Testis (tissue), 3 donors: ENCODE measurements around the gene ZFR. TPM values are rescaled to one million over a fixed set of nuclear protein-coding genes. Genes with fewer than 3 reads are reported as not detected.

Experiments
- DNase-seq: peaks from one replicate; pipeline ENCODE4 v3.0.0-alpha.2; 2019
- H3K27ac ChIP-seq, 2 donors: fragments of 200-600 bp; sonication (generic); one replicate each; pipeline ENCODE4 v1.5.1; 2019
- H3K27me3 ChIP-seq: fragments of 200-600 bp; sonication (generic); one replicate; pipeline ENCODE4 v1.5.1; 2019
- H3K36me3 ChIP-seq: fragments of 200-600 bp; sonication (generic); one replicate; pipeline ENCODE4 v1.5.1; 2017; ENCODE audit warnings: low read depth; ENCODE audit errors: missing control alignments
- H3K4me1 ChIP-seq: fragments of 200-600 bp; sonication (generic); one replicate; pipeline ENCODE4 v1.5.1; 2019
- H3K4me3 ChIP-seq, 2 donors: fragments of 200-600 bp; sonication (generic); one replicate each; pipeline ENCODE4 v1.5.1; 2017 to 2019
- H3K9me3 ChIP-seq: fragments of 200-600 bp; sonication (generic); one replicate; pipeline ENCODE4 v1.5.1; 2017
- POLR2A ChIP-seq: fragments of 450-650 bp; IDR thresholded peaks from one replicate; pipeline ENCODE4 v1.6.1; 2017; ENCODE audit warnings: antibody characterized with exemption, mild to moderate bottlenecking, moderate library complexity
- WGBS, 2 donors: methylation state at CpG; one replicate each; pipeline ENCODE4 v1.1.5; 2018; 5-methylcytosine and 5-hydroxymethylcytosine counted together
- intact Hi-C: fragments of 100-400 bp; cut with DNase I; formaldehyde crosslinking; loops from one replicate; pipeline ENCODE4 v1.15.1; 2023; ENCODE audit warnings: low total_unique reads
- polyA plus RNA-seq: library from polyadenylated mRNA; stranded (reverse); fragments of 350-450 nt; fragmentation: Illumina TruSeq; extraction: RNeasy Lipid Tissue Mini Kit (QIAGEN cat#74804); gene quantifications from one replicate; pipeline ENCODE4 v1.2.3, GENCODE V29; 2014; ENCODE audit warnings: low read depth, low replicate concordance; ENCODE audit not compliant: insufficient read depth
- total RNA-seq, 2 donors: library from RNA; depleted of rRNA; stranded (reverse); fragments of >200 nt; gene quantifications; one replicate each; pipeline ENCODE4 v1.2.3, GENCODE V29; 2016
- TF ChIP-seq, protein P1 (sequence below), 3 experiments: fragments of 450-650 bp in 2 of 3; fragments of 200-600 bp in 1 of 3; sonication (generic) in 1 of 3; IDR thresholded peaks; one replicate each; pipeline ENCODE4 v1.5.1; 2016 to 2019; ENCODE audit warnings: antibody characterized with exemption in 3 of 3, mild to moderate bottlenecking in 2 of 3, moderate library complexity in 1 of 3

Gene ZFR
- total and polyA plus RNA-seq, 3 donors from 2014 or later: 77.1 to 112 (median 97.2) TPM

GRCh38 chr5:32461441-32462120 lies 17.0 kb upstream of the ZFR start:
- Histone ChIP-seq H3K27me3 (no peaks in the 10 kb centered on the region), H3K36me3 (no peaks in the 10 kb centered on the region), H3K9me3 (no peaks in the 10 kb centered on the region), H3K4me3 (no peak overlapping the region), H3K4me1 (no peaks in the 10 kb centered on the region), H3K27ac (no peak overlapping the region)
- no peak for DNase-seq
- intact Hi-C loops: no loop called here
- WGBS, 2 donors: 86 to 90% methylated on average over 6 of the region's 6 CpGs
- TF ChIP-seq, protein P1, sequence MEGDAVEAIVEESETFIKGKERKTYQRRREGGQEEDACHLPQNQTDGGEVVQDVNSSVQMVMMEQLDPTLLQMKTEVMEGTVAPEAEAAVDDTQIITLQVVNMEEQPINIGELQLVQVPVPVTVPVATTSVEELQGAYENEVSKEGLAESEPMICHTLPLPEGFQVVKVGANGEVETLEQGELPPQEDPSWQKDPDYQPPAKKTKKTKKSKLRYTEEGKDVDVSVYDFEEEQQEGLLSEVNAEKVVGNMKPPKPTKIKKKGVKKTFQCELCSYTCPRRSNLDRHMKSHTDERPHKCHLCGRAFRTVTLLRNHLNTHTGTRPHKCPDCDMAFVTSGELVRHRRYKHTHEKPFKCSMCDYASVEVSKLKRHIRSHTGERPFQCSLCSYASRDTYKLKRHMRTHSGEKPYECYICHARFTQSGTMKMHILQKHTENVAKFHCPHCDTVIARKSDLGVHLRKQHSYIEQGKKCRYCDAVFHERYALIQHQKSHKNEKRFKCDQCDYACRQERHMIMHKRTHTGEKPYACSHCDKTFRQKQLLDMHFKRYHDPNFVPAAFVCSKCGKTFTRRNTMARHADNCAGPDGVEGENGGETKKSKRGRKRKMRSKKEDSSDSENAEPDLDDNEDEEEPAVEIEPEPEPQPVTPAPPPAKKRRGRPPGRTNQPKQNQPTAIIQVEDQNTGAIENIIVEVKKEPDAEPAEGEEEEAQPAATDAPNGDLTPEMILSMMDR (IDR thresholded peaks at IDR 0.05): no peak
- TF ChIP-seq POLR2A: no peak

GRCh38 chr5:32460702-32461101 lies 16.2 kb upstream of the ZFR start:
- Histone ChIP-seq H3K4me3 (no peak overlapping the region), H3K9me3 (no peaks in the 10 kb centered on the region), H3K36me3 (no peaks in the 10 kb centered on the region), H3K27me3 (no peaks in the 10 kb centered on the region), H3K4me1 (no peaks in the 10 kb centered on the region), H3K27ac (no peak overlapping the region)
- no peak for DNase-seq
- TF ChIP-seq, protein P1 (IDR thresholded peaks at IDR 0.05): no peak
- no peak for TF ChIP-seq POLR2A
- intact Hi-C loops: no loop called here
- WGBS, 2 donors: 87 to 96% methylated on average over 2 of the region's 2 CpGs

GRCh38 chr5:32458880-32459495 lies 14.4 kb upstream of the ZFR start:
- intact Hi-C loops: no loop called here
- 80 to 93% methylated on average over 3 to 4 of the region's 5 CpGs for WGBS, 2 donors
- Histone ChIP-seq H3K27me3 (no peaks in the 10 kb centered on the region), H3K36me3 (no peaks in the 10 kb centered on the region), H3K9me3 (no peaks in the 10 kb centered on the region), H3K4me3 (no peak overlapping the region), H3K27ac (no peak overlapping the region), H3K4me1 (no peaks in the 10 kb centered on the region)
- no peak for TF ChIP-seq POLR2A
- TF ChIP-seq, protein P1 (IDR thresholded peaks at IDR 0.05): no peak
- DNase-seq: no peak

DNA sequence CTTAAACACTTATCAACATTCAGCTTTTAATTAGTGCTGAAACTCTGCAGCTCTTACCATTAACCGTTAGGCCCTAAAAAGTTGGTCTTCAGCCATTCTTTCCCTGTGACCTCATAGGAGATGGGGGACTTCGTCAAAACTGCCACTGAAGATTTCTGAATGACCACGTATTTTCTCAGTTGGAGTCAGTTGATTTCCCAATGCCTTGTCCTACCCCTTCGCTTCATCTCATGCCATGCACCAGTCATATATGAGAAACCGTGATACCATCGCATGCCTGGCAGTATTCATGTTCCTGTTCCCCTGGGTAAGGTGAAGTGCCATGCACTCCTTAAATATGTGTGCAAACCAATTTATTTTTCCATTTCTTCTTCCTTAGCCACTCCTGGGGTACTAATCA lies 10.8 kb upstream of the ZFR start:
- Histone ChIP-seq H3K4me1 (no peaks in the 10 kb centered on the region), H3K27me3 (no peaks in the 10 kb centered on the region), H3K9me3 (no peaks in the 10 kb centered on the region), H3K36me3 (no peaks in the 10 kb centered on the region), H3K4me3 (no peak overlapping the region), H3K27ac (no peak overlapping the region)
- no peak for TF ChIP-seq POLR2A
- TF ChIP-seq, protein P1 (IDR thresholded peaks at IDR 0.05): no peak
- intact Hi-C loops: no loop called here
- DNase-seq: no peak
- WGBS, 2 donors: 94% methylated on average over 6 of the region's 6 CpGs

- Histone ChIP-seq H3K9me3 (no peaks in the 10 kb centered on the region), H3K36me3 (no peaks in the 10 kb centered on the region), H3K27ac (no peak overlapping the region), H3K27me3 (no peaks in the 10 kb centered on the region), H3K4me1 (no peaks in the 10 kb centered on the region), H3K4me3 (no peak overlapping the region)
- 89 to 99% methylated on average over 5 of the region's 5 CpGs for WGBS, 2 donors
- DNase-seq: no peak
- intact Hi-C loops: no loop called here
- TF ChIP-seq POLR2A: no peak
- TF ChIP-seq, protein P1 (IDR thresholded peaks at IDR 0.05): no peak
Measured at GRCh38 chr5:32454821-32455220, 10.3 kb upstream of the ZFR start.
